Measurements from ENCODE around the gene RNU1-2.

- TF ChIP-seq EP300 (conservative IDR thresholded peaks at IDR 0.05; ENCODE audit: poor library complexity, severe bottlenecking): no peak
- TF ChIP-seq POLR2AphosphoS5 (IDR thresholded peaks at IDR 0.05): no peak
- TF ChIP-seq, protein P1, sequence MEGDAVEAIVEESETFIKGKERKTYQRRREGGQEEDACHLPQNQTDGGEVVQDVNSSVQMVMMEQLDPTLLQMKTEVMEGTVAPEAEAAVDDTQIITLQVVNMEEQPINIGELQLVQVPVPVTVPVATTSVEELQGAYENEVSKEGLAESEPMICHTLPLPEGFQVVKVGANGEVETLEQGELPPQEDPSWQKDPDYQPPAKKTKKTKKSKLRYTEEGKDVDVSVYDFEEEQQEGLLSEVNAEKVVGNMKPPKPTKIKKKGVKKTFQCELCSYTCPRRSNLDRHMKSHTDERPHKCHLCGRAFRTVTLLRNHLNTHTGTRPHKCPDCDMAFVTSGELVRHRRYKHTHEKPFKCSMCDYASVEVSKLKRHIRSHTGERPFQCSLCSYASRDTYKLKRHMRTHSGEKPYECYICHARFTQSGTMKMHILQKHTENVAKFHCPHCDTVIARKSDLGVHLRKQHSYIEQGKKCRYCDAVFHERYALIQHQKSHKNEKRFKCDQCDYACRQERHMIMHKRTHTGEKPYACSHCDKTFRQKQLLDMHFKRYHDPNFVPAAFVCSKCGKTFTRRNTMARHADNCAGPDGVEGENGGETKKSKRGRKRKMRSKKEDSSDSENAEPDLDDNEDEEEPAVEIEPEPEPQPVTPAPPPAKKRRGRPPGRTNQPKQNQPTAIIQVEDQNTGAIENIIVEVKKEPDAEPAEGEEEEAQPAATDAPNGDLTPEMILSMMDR (IDR thresholded peaks at IDR 0.05; ENCODE audit: poor library complexity, severe bottlenecking): no peak
Measured at GRCh38 chr1:16927711-16928485, 32.1 kb downstream of the RNU1-2 start.
